ENCODE results near the gene BCL2.

Gene BCL2

DNA sequence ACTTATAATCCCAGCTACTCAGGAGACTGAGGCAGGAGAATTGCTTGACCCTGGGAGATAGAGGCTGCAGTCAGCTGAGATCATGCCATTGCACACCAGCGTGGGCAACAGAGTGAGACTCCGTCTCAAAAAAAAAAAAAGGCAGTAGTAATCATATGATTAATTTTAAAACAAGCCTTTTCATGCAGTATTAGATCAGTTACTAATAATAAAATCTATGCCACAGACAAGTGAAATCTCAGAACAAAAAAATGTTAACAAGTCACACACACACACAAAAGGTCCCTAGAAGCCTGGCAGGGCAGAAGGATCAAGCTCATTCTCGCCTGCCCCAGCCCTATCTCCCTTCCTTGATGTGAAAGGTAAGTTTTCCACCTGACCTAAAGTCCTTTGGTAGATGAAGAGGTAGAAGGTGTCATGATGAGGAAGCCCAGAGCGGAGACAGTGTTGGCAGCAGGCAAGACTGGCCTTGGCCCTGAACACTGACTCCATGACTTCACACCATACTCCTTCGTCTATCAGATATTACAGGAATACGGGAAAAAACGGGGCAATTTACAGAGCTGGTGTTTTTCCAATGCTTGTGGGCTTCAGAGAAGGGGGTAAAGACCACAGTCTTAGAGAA is 36.8 kb upstream of the BCL2 start:
- no peak for DNase-seq (ENCODE audit: low read depth)
- no peak overlapping the region for H3K4me3 ChIP-seq (ENCODE audit: low read depth, low read length)
- TF ChIP-seq, protein P1, sequence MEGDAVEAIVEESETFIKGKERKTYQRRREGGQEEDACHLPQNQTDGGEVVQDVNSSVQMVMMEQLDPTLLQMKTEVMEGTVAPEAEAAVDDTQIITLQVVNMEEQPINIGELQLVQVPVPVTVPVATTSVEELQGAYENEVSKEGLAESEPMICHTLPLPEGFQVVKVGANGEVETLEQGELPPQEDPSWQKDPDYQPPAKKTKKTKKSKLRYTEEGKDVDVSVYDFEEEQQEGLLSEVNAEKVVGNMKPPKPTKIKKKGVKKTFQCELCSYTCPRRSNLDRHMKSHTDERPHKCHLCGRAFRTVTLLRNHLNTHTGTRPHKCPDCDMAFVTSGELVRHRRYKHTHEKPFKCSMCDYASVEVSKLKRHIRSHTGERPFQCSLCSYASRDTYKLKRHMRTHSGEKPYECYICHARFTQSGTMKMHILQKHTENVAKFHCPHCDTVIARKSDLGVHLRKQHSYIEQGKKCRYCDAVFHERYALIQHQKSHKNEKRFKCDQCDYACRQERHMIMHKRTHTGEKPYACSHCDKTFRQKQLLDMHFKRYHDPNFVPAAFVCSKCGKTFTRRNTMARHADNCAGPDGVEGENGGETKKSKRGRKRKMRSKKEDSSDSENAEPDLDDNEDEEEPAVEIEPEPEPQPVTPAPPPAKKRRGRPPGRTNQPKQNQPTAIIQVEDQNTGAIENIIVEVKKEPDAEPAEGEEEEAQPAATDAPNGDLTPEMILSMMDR (IDR thresholded peaks at IDR 0.05; ENCODE audit: low read depth, low read length, missing control alignments) = no peak

DNA sequence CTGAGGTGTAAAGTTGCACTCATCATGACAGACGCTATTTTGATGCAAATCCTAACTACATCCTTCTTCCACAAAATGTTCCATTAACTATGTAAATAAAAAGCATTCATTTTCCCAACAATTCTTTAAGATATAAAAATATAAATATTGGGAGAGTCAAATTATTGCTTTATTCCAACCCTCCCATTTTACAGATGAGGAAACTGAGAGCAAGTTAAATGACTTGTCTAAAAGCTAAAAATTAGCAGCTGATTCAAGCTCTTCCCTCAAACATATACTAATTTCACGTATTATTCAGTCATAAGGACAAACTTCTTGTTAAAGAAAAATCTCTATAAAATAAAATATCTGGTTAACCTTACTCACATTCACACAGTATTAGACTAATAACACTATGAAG is 30.7 kb upstream of the BCL2 start:
- TF ChIP-seq, protein P1 (IDR thresholded peaks at IDR 0.05; ENCODE audit: low read depth, low read length, missing control alignments) = no peak
- DNase-seq (ENCODE audit: low read depth) = no peak
- no peak overlapping the region for H3K4me3 ChIP-seq (ENCODE audit: low read depth, low read length)

DNA sequence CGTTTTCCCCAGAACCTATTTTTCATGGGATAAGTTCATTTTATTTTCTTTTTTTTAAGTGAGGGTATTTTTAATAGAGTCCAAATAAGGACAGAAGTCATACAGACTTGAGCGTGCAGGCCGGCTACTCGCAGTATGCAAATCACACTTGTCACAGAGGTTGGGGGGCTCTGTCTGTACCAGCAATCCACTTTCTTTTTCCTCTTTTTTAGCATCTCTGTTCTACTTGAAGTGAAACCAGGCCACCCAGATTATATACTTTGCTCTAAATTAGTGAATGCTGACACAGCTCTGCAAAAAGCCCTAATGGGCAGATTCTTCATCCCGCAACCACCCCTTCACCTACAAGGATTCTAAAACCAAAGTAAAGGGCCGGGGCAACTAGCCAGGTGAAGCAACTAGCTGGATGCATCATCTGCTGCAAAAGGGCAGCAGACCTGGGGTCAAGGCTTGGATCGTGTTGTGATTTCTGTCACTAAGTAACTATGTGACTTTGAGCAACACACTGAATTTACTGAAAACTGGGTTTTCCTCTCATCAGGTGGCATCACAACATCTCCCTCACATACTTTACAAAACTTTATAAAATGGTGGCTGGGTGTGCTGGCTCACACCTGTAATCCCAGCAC is 29.1 kb upstream of the BCL2 start:
- no peak for DNase-seq (ENCODE audit: low read depth)
- TF ChIP-seq, protein P1 (IDR thresholded peaks at IDR 0.05; ENCODE audit: low read depth, low read length, missing control alignments) = no peak
- no peak overlapping the region for H3K4me3 ChIP-seq (ENCODE audit: low read depth, low read length)

DNA sequence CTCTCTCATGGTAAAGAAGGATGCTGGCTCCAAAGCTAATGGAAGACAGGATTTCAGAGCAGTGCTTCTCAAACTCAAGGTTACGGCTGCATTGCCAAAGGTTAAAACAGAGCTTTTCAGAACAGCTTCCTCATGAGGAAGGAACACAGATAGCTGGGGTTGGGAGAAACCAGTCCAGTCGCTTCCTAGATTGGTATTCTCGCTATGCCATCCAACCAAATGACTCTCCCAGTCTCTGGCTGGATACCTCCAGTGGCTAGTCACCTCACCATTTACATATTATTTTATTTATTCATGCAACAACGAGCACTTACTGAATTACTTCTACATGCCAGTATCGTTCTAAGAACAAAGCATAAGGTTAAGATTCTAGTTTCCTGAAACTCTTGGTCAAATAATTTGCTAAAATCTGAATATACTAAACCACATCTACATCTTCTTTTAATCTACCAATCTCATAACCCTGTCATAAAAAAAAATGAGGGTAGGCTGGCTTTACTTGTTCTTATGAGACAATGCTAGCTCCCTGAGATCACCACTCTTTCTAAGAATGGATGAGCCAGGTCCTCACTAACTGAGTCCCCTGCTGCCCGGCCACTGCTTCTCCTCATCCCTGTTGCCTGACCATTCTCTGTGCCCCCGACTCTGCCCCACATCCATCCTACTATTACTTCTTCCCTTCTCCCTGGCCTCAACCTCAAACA is 27.1 kb upstream of the BCL2 start:
- TF ChIP-seq, protein P1 (IDR thresholded peaks at IDR 0.05; ENCODE audit: low read depth, low read length, missing control alignments) = no peak
- no peak overlapping the region for H3K4me3 ChIP-seq (ENCODE audit: low read depth, low read length)
- DNase-seq (ENCODE audit: low read depth) = no peak

DNA sequence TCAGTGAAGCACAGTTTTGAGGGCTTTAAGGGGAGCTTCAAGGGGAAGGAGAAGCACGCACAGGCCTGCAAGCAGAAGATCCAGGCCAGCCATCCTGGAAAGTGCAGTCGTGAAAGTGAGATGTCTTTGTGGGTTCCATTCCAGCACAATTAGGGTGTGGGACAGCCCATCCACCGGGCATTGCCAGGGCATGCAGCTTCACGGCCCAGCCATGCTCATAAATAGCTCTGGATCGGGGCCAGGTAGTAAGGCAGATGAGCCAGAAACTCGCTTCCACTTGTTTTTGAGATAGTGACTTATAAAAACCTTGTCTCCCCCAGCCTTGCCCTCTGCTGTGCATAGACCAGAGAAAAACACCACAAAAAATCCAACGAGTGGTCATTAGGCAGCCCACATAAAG is 26.5 kb upstream of the BCL2 start:
- no peak overlapping the region for H3K4me3 ChIP-seq (ENCODE audit: low read depth, low read length)
- DNase-seq (ENCODE audit: low read depth) = no peak
- TF ChIP-seq, protein P1 (IDR thresholded peaks at IDR 0.05; ENCODE audit: low read depth, low read length, missing control alignments) = no peak

DNA sequence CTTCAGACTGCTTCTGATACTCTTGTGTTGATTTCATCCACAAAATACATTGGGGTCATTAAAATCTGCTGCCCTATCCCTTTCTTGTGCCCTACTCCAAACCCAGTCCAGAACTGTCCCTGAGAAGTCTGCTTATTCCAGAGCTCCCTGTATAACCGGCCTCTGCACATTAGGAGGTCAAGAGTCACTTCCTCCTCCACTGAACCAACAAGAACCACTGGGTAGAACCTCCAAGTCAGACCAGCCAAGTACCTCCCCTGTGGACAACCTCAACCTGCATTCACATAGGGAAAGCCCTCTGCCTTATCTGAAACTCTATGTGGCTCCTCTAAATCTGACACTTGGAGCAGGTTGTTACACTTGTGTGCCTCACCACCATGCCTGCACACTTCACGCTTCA is 25.3 kb upstream of the BCL2 start:
- TF ChIP-seq, protein P1 (IDR thresholded peaks at IDR 0.05; ENCODE audit: low read depth, low read length, missing control alignments) = no peak
- H3K4me3 ChIP-seq (ENCODE audit: low read depth, low read length) = no peak overlapping the region
- DNase-seq (ENCODE audit: low read depth) = no peak

Data from GM12864 (cell line).